Fibroblast of lung (primary cell): ENCODE results near the gene BAZ1A. TPM values are rescaled to one million over a fixed set of nuclear protein-coding genes. Genes with fewer than 3 reads are reported as not detected.

Source experiments
- DNase-seq, 2 donors: peaks; one replicate each; pipeline versions ENCODE4 v3.0.0 to v3.0.0-alpha.2; 2010; ENCODE audit warnings: low read depth in 2 of 2
- H2AFZ ChIP-seq: 2 replicates; pipeline ENCODE4 v1.5.1; 2012; ENCODE audit warnings: low read length, control low read depth, inconsistent platforms
- H3K27ac ChIP-seq: 2 replicates; pipeline ENCODE4 v1.5.1; 2011; ENCODE audit warnings: low read length, control low read depth; ENCODE audit not compliant: insufficient read depth
- H3K27me3 ChIP-seq: 2 replicates; pipeline ENCODE4 v1.5.1; 2011; ENCODE audit warnings: mild to moderate bottlenecking, low read length; ENCODE audit not compliant: control insufficient read depth, insufficient read depth
- H3K36me3 ChIP-seq: 2 replicates; pipeline ENCODE4 v1.5.1; 2011; ENCODE audit warnings: low read length; ENCODE audit not compliant: control insufficient read depth, insufficient read depth
- H3K4me1 ChIP-seq: 2 replicates; pipeline ENCODE4 v1.5.1; 2011; ENCODE audit warnings: low read length; ENCODE audit not compliant: control insufficient read depth, insufficient read depth; ENCODE audit errors: extremely low read depth
- H3K4me2 ChIP-seq: 2 replicates; pipeline ENCODE4 v1.5.1; 2011; ENCODE audit warnings: low read length, control low read depth; ENCODE audit not compliant: insufficient read depth; ENCODE audit errors: extremely low read depth
- H3K4me3 ChIP-seq, 4 experiments: fragments of 200-600 bp in 1 of 4; sonication (generic) in 1 of 4; replicated peaks in 1 of 4; 2 replicates each; pipeline ENCODE4 v1.5.1; 2011 to 2016; ENCODE audit warnings: low read length in 4 of 4, low read depth in 3 of 4, mild to moderate bottlenecking in 3 of 4, control low read depth in 2 of 4, inconsistent platforms in 1 of 4, mixed read lengths in 1 of 4; ENCODE audit not compliant: insufficient read depth in 1 of 4; ENCODE audit errors: control extremely low read depth in 1 of 4
- H3K79me2 ChIP-seq: 2 replicates; pipeline ENCODE4 v1.5.1; 2012; ENCODE audit warnings: mild to moderate bottlenecking, low read length, inconsistent platforms; ENCODE audit not compliant: control insufficient read depth, insufficient read depth
- H3K9ac ChIP-seq: 2 replicates; pipeline ENCODE4 v1.5.1; 2011; ENCODE audit warnings: mild to moderate bottlenecking, low read length, control low read depth; ENCODE audit not compliant: insufficient read depth
- H3K9me3 ChIP-seq: 2 replicates; pipeline ENCODE4 v1.5.1; 2012; ENCODE audit warnings: low read depth, low read length; ENCODE audit not compliant: control insufficient read depth, insufficient read depth
- H4K20me1 ChIP-seq: 2 replicates; pipeline ENCODE4 v1.5.1; 2011; ENCODE audit warnings: low read length; ENCODE audit not compliant: control insufficient read depth, insufficient read depth; ENCODE audit errors: extremely low read depth
- EZH2 ChIP-seq: IDR thresholded peaks from 2 replicates; pipeline ENCODE4 v1.5.1; 2012; ENCODE audit warnings: low read length, control low read depth, mild to moderate bottlenecking; ENCODE audit errors: missing control alignments
- polyA plus RNA-seq, 2 donors: library from polyadenylated mRNA; depleted of rRNA in 1 of 2; stranded (reverse) in 1 of 2; unstranded in 1 of 2; fragments of >200 nt; gene quantifications; 2 replicates each; pipeline ENCODE4 v1.2.1, GENCODE V29; 2011 to 2012; ENCODE audit warnings: missing spikeins in 1 of 2
- total RNA-seq: library from RNA; depleted of rRNA; stranded (reverse); fragments of >200 nt; gene quantifications from 2 replicates; pipeline ENCODE4 v1.2.1, GENCODE V29; 2014
- TF ChIP-seq, protein P1 (sequence below), 2 donors: IDR thresholded peaks in 1 of 2; conservative IDR thresholded peaks in 1 of 2; 1 replicate in 1 of 2; 2 replicates in 1 of 2; pipeline ENCODE4 v1.5.1; 2011 to 2012; ENCODE audit warnings: low read length in 2 of 2, control low read depth in 1 of 2, inconsistent platforms in 1 of 2, low read depth in 1 of 2, mild to moderate bottlenecking in 1 of 2

Gene BAZ1A
- total and polyA plus RNA-seq, 2 donors (not counting 1 experiment from before 2014, with no cell fraction given) = 21.1 to 35.2 TPM

- Histone ChIP-seq H4K20me1 (no peaks in the 10 kb centered on the region), H3K4me3 (no peak overlapping the region), H3K4me2 (no peak overlapping the region), H3K9me3 (no peaks in the 10 kb centered on the region), H3K4me1 (peaks cover 3% of the 10 kb centered on the region), H3K27ac (no peak overlapping the region), H2AFZ (no peak overlapping the region), H3K27me3 (no peaks in the 10 kb centered on the region), H3K36me3 (no peaks in the 10 kb centered on the region), H3K79me2 (peaks cover 16% of the 10 kb centered on the region), H3K9ac (no peak overlapping the region)
- no peak for TF ChIP-seq EZH2
- TF ChIP-seq, protein P1, sequence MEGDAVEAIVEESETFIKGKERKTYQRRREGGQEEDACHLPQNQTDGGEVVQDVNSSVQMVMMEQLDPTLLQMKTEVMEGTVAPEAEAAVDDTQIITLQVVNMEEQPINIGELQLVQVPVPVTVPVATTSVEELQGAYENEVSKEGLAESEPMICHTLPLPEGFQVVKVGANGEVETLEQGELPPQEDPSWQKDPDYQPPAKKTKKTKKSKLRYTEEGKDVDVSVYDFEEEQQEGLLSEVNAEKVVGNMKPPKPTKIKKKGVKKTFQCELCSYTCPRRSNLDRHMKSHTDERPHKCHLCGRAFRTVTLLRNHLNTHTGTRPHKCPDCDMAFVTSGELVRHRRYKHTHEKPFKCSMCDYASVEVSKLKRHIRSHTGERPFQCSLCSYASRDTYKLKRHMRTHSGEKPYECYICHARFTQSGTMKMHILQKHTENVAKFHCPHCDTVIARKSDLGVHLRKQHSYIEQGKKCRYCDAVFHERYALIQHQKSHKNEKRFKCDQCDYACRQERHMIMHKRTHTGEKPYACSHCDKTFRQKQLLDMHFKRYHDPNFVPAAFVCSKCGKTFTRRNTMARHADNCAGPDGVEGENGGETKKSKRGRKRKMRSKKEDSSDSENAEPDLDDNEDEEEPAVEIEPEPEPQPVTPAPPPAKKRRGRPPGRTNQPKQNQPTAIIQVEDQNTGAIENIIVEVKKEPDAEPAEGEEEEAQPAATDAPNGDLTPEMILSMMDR (conservative IDR thresholded peaks at IDR 0.05 in 1 of 2, IDR thresholded peaks at IDR 0.05 in 1 of 2; ENCODE audit: low read depth in 1 of 2, low read length in 2 of 2) = no peak
- no peak for DNase-seq
Observed at GRCh38 chr14:34837801-34838322, 37.3 kb downstream of the BAZ1A start.

- DNase-seq = no peak
- TF ChIP-seq EZH2 = no peak
- TF ChIP-seq, protein P1 (conservative IDR thresholded peaks at IDR 0.05 in 1 of 2, IDR thresholded peaks at IDR 0.05 in 1 of 2; ENCODE audit: low read depth in 1 of 2, low read length in 2 of 2) = no peak
Observed at GRCh38 chr14:34835312-34835711, 39.8 kb downstream of the BAZ1A start.

GRCh38 chr14:34833549-34834523 lies 41.3 kb downstream of the BAZ1A start:
- no peaks in the 10 kb centered on the region for H3K36me3 ChIP-seq
- no peaks in the 10 kb centered on the region for H3K27me3 ChIP-seq
- no peak for TF ChIP-seq EZH2
- TF ChIP-seq, protein P1 (conservative IDR thresholded peaks at IDR 0.05 in 1 of 2, IDR thresholded peaks at IDR 0.05 in 1 of 2; ENCODE audit: low read depth in 1 of 2, low read length in 2 of 2) = no peak
- no peaks in the 10 kb centered on the region for H3K4me1 ChIP-seq
- no peak overlapping the region for H2AFZ ChIP-seq
- H3K27ac ChIP-seq = no peak overlapping the region
- H3K9me3 ChIP-seq = no peaks in the 10 kb centered on the region
- no peaks in the 10 kb centered on the region for H4K20me1 ChIP-seq
- H3K9ac ChIP-seq = no peak overlapping the region
- H3K4me2 ChIP-seq = no peak overlapping the region
- H3K4me3 ChIP-seq = no peak overlapping the region
- DNase-seq = peak in 1 of 2 donors; percentile 28
- H3K79me2 ChIP-seq = peaks cover 14% of the 10 kb centered on the region

More at GRCh38 chr14:34835312-34835711, 39.8 kb downstream of the BAZ1A start:
- Histone ChIP-seq H3K36me3 (no peaks in the 10 kb centered on the region), H3K27me3 (no peaks in the 10 kb centered on the region), H3K4me2 (no peak overlapping the region), H4K20me1 (no peaks in the 10 kb centered on the region), H3K9ac (no peak overlapping the region), H3K4me1 (no peaks in the 10 kb centered on the region), H3K9me3 (no peaks in the 10 kb centered on the region), H3K79me2 (peaks cover 16% of the 10 kb centered on the region), H3K27ac (no peak overlapping the region), H3K4me3 (no peak overlapping the region), H2AFZ (no peak overlapping the region)
